ENCODE data around the gene CUL3. TPM values are rescaled to one million over a fixed set of nuclear protein-coding genes. Genes with fewer than 3 reads are reported as not detected.

The CUL3 gene
- total RNA-seq, 1 donor from 2014 or later = 74.4 TPM

DNA sequence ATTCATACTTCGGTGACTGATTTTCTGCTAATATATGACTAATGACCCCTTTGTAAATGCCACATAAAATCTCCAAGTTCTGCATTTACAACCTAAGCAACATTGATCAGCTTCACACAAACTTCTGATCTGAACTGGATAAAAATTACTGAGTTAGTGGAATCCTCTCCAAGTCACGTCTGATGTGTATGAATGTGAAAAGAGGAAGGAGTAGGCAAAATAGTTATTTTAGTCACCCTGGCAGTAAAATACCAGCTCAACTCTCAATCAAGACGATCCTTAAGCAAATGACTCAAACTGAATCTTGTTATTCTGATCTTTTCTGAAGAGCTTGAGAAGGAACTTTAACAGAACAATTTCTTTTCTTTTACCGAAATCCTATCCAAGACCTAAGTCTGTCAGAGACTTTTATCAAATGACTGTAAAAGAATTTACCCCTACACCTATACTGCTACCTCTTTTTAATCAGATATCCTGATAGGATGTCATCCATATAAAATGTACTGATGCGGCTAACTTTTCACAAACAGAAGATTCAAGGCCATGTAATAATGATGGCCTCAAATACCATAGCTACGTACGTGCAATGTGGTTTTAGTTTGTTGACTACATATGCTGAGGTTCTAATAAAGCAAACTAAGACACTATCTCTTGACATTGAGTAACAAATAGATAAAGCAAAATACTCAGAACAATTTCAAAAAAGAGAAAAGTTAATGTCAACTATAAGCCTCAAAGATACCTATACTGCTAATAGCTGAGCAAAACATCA, 23.7 kb downstream of the CUL3 start:
- H3K36me3 ChIP-seq = no peaks in the 10 kb centered on the region

DNA sequence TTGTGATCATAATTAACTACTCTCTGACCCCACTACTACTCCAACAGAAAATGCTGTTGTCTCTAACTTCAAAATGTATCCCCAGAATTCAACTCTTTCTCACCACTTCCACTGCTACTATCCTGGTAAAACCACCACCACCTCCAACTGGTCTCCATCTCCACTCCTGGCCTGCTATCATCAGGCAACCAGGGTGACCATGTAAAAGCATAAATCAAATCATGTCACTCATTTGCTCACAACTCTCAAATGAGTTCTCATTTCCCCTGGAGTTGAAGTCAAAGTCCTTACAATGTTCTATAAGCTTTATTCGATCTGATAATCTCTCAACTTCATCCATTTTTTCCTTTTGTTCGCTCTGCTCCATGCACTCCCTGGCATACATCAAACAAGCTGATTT, 24.6 kb downstream of the CUL3 start:
- TF ChIP-seq, protein P1, sequence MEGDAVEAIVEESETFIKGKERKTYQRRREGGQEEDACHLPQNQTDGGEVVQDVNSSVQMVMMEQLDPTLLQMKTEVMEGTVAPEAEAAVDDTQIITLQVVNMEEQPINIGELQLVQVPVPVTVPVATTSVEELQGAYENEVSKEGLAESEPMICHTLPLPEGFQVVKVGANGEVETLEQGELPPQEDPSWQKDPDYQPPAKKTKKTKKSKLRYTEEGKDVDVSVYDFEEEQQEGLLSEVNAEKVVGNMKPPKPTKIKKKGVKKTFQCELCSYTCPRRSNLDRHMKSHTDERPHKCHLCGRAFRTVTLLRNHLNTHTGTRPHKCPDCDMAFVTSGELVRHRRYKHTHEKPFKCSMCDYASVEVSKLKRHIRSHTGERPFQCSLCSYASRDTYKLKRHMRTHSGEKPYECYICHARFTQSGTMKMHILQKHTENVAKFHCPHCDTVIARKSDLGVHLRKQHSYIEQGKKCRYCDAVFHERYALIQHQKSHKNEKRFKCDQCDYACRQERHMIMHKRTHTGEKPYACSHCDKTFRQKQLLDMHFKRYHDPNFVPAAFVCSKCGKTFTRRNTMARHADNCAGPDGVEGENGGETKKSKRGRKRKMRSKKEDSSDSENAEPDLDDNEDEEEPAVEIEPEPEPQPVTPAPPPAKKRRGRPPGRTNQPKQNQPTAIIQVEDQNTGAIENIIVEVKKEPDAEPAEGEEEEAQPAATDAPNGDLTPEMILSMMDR (IDR thresholded peaks at IDR 0.05; ENCODE audit: borderline replicate concordance) = no peak
- Histone ChIP-seq H3K27me3 (ENCODE audit: low read depth) (no peaks in the 10 kb centered on the region), H3K36me3 (no peaks in the 10 kb centered on the region), H3K9me3 (replicated peaks) (no peaks in the 10 kb centered on the region), H3K4me1 (peaks cover 70% of the 10 kb centered on the region), H3K4me3 (no peak overlapping the region), H3K27ac (replicated peaks) (no peak overlapping the region)
- intact Hi-C loops (cut with micrococcal nuclease) = no loop called here
- no peak for DNase-seq

More for the DNA sequence above, 23.7 kb downstream of the CUL3 start:
- Histone ChIP-seq H3K4me3 (no peak overlapping the region), H3K27me3 (ENCODE audit: low read depth) (no peaks in the 10 kb centered on the region), H3K27ac (replicated peaks) (no peak overlapping the region), H3K4me1 (peaks cover 74% of the 10 kb centered on the region), H3K9me3 (replicated peaks) (peaks cover 3% of the 10 kb centered on the region)
- DNase-seq = no peak
- TF ChIP-seq, protein P1 (IDR thresholded peaks at IDR 0.05; ENCODE audit: borderline replicate concordance) = no peak
- intact Hi-C loops (cut with micrococcal nuclease) = no loop called here

DNA sequence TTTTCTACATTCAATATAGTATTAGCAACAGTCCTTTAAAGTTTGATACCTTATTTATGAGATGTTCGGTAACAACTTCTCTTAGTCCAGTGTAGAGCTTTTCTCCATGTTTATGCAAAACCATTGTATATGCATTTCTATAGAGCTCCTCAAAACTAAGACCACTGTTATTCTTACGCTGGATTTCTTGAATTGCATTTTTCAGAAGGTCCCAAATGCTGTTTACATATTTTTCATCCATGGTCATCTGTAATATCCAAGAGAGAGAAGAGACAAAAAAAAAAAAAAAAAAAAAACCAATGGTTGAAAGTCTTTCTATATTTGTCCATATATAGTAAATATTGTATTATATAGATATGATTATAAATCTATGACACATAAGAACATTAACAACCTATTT, 27.6 kb downstream of the CUL3 start:
- no peak for DNase-seq
- peaks cover 41% of the 10 kb centered on the region for H3K4me1 ChIP-seq
- H3K9me3 ChIP-seq (replicated peaks) = no peaks in the 10 kb centered on the region
- intact Hi-C loops (cut with micrococcal nuclease) = no loop called here
- no peaks in the 10 kb centered on the region for H3K36me3 ChIP-seq
- TF ChIP-seq, protein P1 (IDR thresholded peaks at IDR 0.05; ENCODE audit: borderline replicate concordance) = no peak
- H3K27ac ChIP-seq (replicated peaks) = no peak overlapping the region
- H3K4me3 ChIP-seq = no peak overlapping the region
- H3K27me3 ChIP-seq (ENCODE audit: low read depth) = no peaks in the 10 kb centered on the region

DNA sequence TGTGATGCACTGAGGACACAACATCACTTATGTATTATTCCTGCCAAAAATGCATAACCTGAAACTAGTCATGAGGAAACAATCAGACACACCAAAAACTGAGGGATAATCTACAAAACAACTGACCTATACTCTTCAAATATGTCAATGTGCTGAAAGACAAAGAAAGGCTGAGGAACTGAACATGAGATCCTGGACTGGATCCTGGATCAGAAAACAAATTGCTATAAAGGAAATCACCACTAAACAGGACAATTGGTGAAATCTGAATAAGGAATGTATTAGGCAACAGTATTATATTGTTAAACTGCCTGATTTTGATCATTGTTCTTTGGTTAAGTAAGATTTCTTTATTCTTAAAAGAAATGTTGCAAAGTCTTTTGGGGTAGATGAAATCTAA, 28.8 kb downstream of the CUL3 start:
- H3K27ac ChIP-seq (replicated peaks) = no peak overlapping the region
- H3K36me3 ChIP-seq = no peaks in the 10 kb centered on the region
- H3K9me3 ChIP-seq (replicated peaks) = no peaks in the 10 kb centered on the region
- no peak overlapping the region for H3K4me3 ChIP-seq
- TF ChIP-seq, protein P1 (IDR thresholded peaks at IDR 0.05; ENCODE audit: borderline replicate concordance) = no peak
- no peaks in the 10 kb centered on the region for H3K27me3 ChIP-seq (ENCODE audit: low read depth)
- H3K4me1 ChIP-seq = peaks cover 29% of the 10 kb centered on the region
- DNase-seq = no peak
- intact Hi-C loops (cut with micrococcal nuclease) = no loop called here

DNA sequence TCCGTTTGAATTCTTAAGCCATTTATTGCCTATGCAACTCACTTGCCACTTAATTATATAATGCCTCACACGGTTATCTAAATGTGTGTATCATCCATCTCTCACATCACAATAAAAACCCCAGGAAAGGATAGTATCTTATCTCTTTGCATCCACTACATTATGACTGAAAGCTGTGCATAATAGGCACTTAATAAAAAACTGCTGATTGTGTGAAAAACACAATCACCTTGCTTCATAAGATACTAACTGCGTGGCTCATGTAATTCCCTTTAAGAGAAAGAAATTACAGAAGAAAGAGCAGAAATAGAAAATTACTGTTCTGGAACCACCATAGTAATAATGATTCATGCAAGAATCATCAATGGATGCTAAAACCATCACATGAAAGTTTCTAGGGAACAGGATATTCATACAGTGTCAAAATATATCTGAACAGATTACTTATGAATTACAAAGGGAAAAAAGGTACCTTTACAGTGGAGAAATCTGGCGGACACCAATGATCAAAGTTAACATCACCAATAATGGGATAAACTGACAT, 29.3 kb downstream of the CUL3 start:
- intact Hi-C loops (cut with micrococcal nuclease) = no loop called here
- Histone ChIP-seq H3K27me3 (ENCODE audit: low read depth) (no peaks in the 10 kb centered on the region), H3K4me3 (no peak overlapping the region), H3K9me3 (replicated peaks) (no peaks in the 10 kb centered on the region), H3K27ac (replicated peaks) (no peak overlapping the region), H3K36me3 (no peaks in the 10 kb centered on the region), H3K4me1 (peaks cover 24% of the 10 kb centered on the region)
- TF ChIP-seq, protein P1 (IDR thresholded peaks at IDR 0.05; ENCODE audit: borderline replicate concordance) = no peak
- no peak for DNase-seq

Data from left ventricle myocardium inferior (tissue), 1 donor.